B cell (primary cell): ENCODE results near the gene DOLPP1. TPM values are rescaled to one million over a fixed set of nuclear protein-coding genes. Genes with fewer than 3 reads are reported as not detected.
A peak's percentile ranks its signal among the peaks of the same experiment; 100 is the strongest.

Experiments
- ATAC-seq: fragments of 200-7000 bp; cut with Tn5 transposase; one replicate; pipeline ENCODE4 v1.10.0; 2021; ENCODE audit warnings: low read depth, mild to moderate bottlenecking, moderate number of reproducible peaks, moderate library complexity
- CTCF ChIA-PET: fragments of 350-600 bp; sonication (Branson Sonifier 250); formaldehyde crosslinking; loops from one replicate; lab custom pipeline; 2021; ENCODE audit warnings: antibody characterized with exemption, inconsistent platforms; lab: Charles Lee
- POLR2A ChIA-PET: fragments of 350-600 bp; sonication (Branson Sonifier 250); formaldehyde crosslinking; loops from one replicate; lab custom pipeline; 2021; ENCODE audit warnings: antibody characterized with exemption; lab: Charles Lee
- DNase-seq: peaks from one replicate; pipeline ENCODE4 v3.0.0; 2013
- H2AFZ ChIP-seq: 2 replicates; pipeline ENCODE4 v1.6.1; 2012; ENCODE audit warnings: mild to moderate bottlenecking, low read depth, low read length; ENCODE audit not compliant: insufficient read depth, poor library complexity, severe bottlenecking
- H3K27ac ChIP-seq, 2 donors: 1 replicate in 1 of 2; 2 replicates in 1 of 2; pipeline ENCODE4 v1.5.1; 2012 to 2013; ENCODE audit warnings: low read length in 2 of 2, mild to moderate bottlenecking in 2 of 2, moderate library complexity in 1 of 2
- H3K27me3 ChIP-seq, 4 experiments: fragments of 200-600 bp in 1 of 4; sonication (generic) in 1 of 4; replicated peaks in 1 of 4; 1 replicate in 2 of 4; 2 replicates in 2 of 4; pipeline versions ENCODE4 v1.6.1 to v1.7.0; 2013 to 2016; ENCODE audit warnings: low read length in 3 of 4, mild to moderate bottlenecking in 2 of 4, mixed read lengths in 1 of 4, moderate library complexity in 1 of 4; ENCODE audit not compliant: insufficient read depth in 4 of 4, control insufficient read depth in 3 of 4; ENCODE audit errors: control extremely low read depth in 1 of 4
- H3K36me3 ChIP-seq, 2 experiments: replicated peaks in 1 of 2; 1 replicate in 1 of 2; 2 replicates in 1 of 2; pipeline versions ENCODE4 v1.6.1 to v1.7.1; 2013; ENCODE audit warnings: low read length in 1 of 2; ENCODE audit not compliant: insufficient read depth in 2 of 2, control insufficient read depth in 1 of 2; ENCODE audit errors: control extremely low read depth in 1 of 2, extremely low read depth in 1 of 2
- H3K4me1 ChIP-seq, 2 donors: fragments of 200-600 bp in 1 of 2; sonication (generic) in 1 of 2; 1 replicate in 1 of 2; 2 replicates in 1 of 2; pipeline versions ENCODE4 v1.5.1 to v1.6.1; 2013 to 2017; ENCODE audit warnings: low read length in 2 of 2; ENCODE audit not compliant: control insufficient read depth in 2 of 2, insufficient read depth in 2 of 2
- H3K4me2 ChIP-seq: replicated peaks from 2 replicates; pipeline ENCODE3; 2012; ENCODE audit warnings: mild to moderate bottlenecking, low read depth, low read length; ENCODE audit not compliant: poor library complexity, severe bottlenecking
- H3K4me3 ChIP-seq, 5 experiments: fragments of 200-600 bp in 1 of 5; sonication (generic) in 1 of 5; 1 replicate in 3 of 5; 2 replicates in 2 of 5; pipeline versions ENCODE4 v1.5.1 to v1.7.0; 2011 to 2016; ENCODE audit warnings: low read length in 4 of 5, mild to moderate bottlenecking in 4 of 5, low read depth in 2 of 5, control low read depth in 1 of 5, moderate library complexity in 1 of 5; ENCODE audit not compliant: insufficient read depth in 1 of 5; ENCODE audit errors: control extremely low read depth in 1 of 5, extremely low read depth in 1 of 5
- H3K79me2 ChIP-seq: fragments of 200-600 bp; sonication (generic); one replicate; pipeline ENCODE4 v1.6.0; 2016; ENCODE audit warnings: low read length; ENCODE audit not compliant: control insufficient read depth, insufficient read depth
- H3K9ac ChIP-seq: fragments of 200-600 bp; sonication (generic); 2 replicates; pipeline ENCODE4 v1.6.1; 2017; ENCODE audit warnings: mild to moderate bottlenecking, low read length, moderate library complexity
- H3K9me3 ChIP-seq, 3 donors: one replicate each; pipeline versions ENCODE4 v1.6.1 to v1.7.1; 2013; ENCODE audit warnings: low read length in 2 of 3; ENCODE audit not compliant: control insufficient read depth in 2 of 3, insufficient read depth in 1 of 3; ENCODE audit errors: control extremely low read depth in 1 of 3
- H4K20me1 ChIP-seq: 2 replicates; pipeline ENCODE4 v1.6.0; 2012; ENCODE audit warnings: mild to moderate bottlenecking, low read length; ENCODE audit not compliant: insufficient read depth, control insufficient read depth, poor library complexity, severe bottlenecking
- H3K27ac Mint-ChIP-seq: one replicate; pipeline ENCODE4 v1.8.0; 2021; ENCODE audit warnings: mixed read lengths
- H3K27me3 Mint-ChIP-seq: one replicate; pipeline ENCODE4 v1.8.0; 2021; ENCODE audit warnings: mixed read lengths
- H3K4me1 Mint-ChIP-seq: one replicate; pipeline ENCODE4 v1.8.0; 2021; ENCODE audit warnings: mixed read lengths
- H3K4me3 Mint-ChIP-seq: one replicate; pipeline ENCODE4 v1.8.0; 2021; ENCODE audit warnings: mixed read lengths
- H3K9me3 Mint-ChIP-seq: one replicate; pipeline ENCODE4 v1.8.0; 2022; ENCODE audit warnings: mixed read lengths; ENCODE audit not compliant: insufficient read depth
- EZH2 ChIP-seq: IDR thresholded peaks from 2 replicates; pipeline ENCODE4 v1.6.1; 2012; ENCODE audit warnings: borderline replicate concordance, low read depth, mild to moderate bottlenecking, moderate library complexity, low read length; ENCODE audit not compliant: insufficient read depth, poor library complexity, severe bottlenecking
- WGBS: methylation state at CpG from one replicate; pipeline ENCODE4 v1.1.5; 2013; ENCODE audit warnings: missing lambda C conversion rate; ENCODE audit not compliant: insufficient coverage; 5-methylcytosine and 5-hydroxymethylcytosine counted together
- intact Hi-C: fragments of 100-400 bp; cut with micrococcal nuclease; formaldehyde crosslinking; loops from one replicate; pipeline ENCODE4 v1.10.0; 2022
- polyA plus RNA-seq: library from polyadenylated mRNA; depleted of rRNA; stranded (reverse); fragments of >200 nt; gene quantifications from 2 replicates; pipeline ENCODE4 v1.2.3, GENCODE V29; 2012
- total RNA-seq, 2 donors: library from RNA; stranded (reverse); fragments of 120-200 nt in 1 of 2; gene quantifications; 1 replicate in 1 of 2; 2 replicates in 1 of 2; pipeline versions ENCODE4 v1.2.3 to v1.2.4, GENCODE V29; 2013 to 2022
- TF ChIP-seq, protein P1 (sequence below): fragments of 200-600 bp; IDR thresholded peaks from one replicate; pipeline ENCODE4 v1.8.0; 2022; ENCODE audit warnings: antibody characterized with exemption, mild to moderate bottlenecking

DOLPP1 gene
- total and polyA plus RNA-seq, 2 donors (not counting 1 experiment from before 2014, with no cell fraction given): 4.7 to 8.6 TPM

DNA sequence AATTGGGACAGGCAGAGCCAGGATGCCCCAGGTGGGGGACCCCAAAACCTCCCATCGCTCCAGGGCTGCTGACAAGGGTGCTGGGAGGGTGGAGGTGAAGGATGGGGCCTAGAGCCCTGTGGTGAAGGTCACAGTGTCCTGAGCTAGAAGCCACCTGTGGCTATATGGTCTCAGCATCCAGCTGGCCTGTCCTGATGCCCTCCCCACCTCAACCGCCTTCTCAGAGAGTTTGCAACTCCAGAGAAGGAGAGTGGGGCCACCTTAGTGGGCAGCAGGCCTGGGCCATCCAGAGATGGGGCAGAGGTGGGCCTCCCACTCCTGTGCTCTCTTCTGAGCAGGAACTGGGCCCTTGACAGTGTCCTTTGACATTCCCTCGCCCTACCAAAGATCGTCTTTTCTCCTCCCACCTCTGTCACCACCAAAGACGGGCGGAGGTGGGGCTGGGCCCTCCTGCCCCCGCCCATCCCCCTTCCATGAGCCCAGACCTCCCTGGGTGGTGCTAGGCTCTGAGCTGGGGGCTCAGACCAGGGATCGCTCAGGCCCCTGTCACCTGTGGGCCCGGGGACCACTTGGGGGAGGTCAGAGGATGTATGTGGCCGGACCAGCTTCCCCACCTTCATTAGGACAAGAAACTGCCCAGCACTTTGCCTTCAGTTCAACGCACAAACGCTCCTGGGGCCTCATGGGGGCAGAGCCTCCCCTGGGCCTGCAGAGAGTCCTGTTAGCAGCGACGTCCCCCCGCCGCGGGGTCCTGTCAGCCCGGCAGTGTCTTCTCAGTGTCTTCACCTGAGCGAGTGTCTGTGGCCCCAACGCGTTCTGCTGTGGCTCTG, 10.0 kb upstream of the DOLPP1 start:
- Mint-ChIP-seq H3K27me3 (no peaks in the 10 kb centered on the region), H3K4me1 (peaks cover 25% of the 10 kb centered on the region), H3K9me3 (no peaks in the 10 kb centered on the region), H3K4me3 (no peak overlapping the region), H3K27ac (no peak overlapping the region)
- CTCF ChIA-PET: no interaction called here
- Histone ChIP-seq H3K36me3 (peaks cover 0 to 5% of the 10 kb centered on the region in 2 experiments), H3K4me3 (no peak overlapping the region), H3K9me3 (no peaks in the 10 kb centered on the region), H3K79me2 (no peaks in the 10 kb centered on the region), H3K27ac (peak overlapping the region in 1 of 2 donors; percentile 12), H3K27me3 (no peaks in the 10 kb centered on the region), H3K4me2 (peak overlapping the region; percentile 76), H3K4me1 (peaks cover 25 to 37% of the 10 kb centered on the region in 2 donors), H2AFZ (no peak overlapping the region), H4K20me1 (no peaks in the 10 kb centered on the region), H3K9ac (no peak overlapping the region)
- DNase-seq (no peak), ATAC-seq (no peak)
- POLR2A ChIA-PET: interaction anchor here (2.3 kb wide), 1 partner anchor 10 kb away, joined by 15 read pairs; the partner anchor contains the start of gene DOLPP1
- 79% methylated on average over 15 of the region's 21 CpGs for WGBS
- no peak for TF ChIP-seq EZH2
- TF ChIP-seq, protein P1, sequence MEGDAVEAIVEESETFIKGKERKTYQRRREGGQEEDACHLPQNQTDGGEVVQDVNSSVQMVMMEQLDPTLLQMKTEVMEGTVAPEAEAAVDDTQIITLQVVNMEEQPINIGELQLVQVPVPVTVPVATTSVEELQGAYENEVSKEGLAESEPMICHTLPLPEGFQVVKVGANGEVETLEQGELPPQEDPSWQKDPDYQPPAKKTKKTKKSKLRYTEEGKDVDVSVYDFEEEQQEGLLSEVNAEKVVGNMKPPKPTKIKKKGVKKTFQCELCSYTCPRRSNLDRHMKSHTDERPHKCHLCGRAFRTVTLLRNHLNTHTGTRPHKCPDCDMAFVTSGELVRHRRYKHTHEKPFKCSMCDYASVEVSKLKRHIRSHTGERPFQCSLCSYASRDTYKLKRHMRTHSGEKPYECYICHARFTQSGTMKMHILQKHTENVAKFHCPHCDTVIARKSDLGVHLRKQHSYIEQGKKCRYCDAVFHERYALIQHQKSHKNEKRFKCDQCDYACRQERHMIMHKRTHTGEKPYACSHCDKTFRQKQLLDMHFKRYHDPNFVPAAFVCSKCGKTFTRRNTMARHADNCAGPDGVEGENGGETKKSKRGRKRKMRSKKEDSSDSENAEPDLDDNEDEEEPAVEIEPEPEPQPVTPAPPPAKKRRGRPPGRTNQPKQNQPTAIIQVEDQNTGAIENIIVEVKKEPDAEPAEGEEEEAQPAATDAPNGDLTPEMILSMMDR: no peak
- intact Hi-C loops: no loop called here

DNA sequence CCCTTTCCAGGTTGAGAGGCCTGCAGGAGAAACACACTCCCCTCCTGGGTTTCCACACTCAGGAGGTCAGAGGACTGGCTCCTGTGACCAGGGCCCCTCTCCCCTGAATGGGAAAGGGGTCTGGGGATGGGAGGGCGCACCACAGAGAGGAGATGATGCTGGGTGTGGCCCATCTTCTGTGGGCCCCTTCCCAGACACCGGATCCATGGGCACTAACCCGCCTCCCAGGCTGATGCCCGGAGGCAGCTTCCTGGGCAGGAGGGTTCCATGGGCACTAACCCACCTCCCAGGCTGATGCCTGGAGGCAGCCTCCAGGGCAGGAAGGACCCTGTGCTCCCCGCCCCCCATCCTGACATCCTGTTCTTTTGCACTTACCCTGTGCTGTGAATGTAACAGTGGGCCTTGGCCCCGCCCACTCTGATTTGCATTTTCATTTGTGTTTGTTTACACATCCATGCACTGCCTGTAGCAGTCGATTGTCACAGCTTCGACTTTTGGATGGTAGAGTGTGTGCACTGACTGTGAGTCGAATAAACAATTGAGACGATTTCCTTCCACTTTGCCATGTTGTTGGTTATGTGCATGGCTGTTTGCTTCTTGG, 9.3 kb upstream of the DOLPP1 start:
- H3K4me2 ChIP-seq: no peak overlapping the region
- CTCF ChIA-PET: no interaction called here
- no peak for TF ChIP-seq EZH2
- TF ChIP-seq, protein P1: no peak
- Mint-ChIP-seq H3K4me3 (no peak overlapping the region), H3K27ac (peak overlapping the region; percentile 75), H3K9me3 (no peaks in the 10 kb centered on the region), H3K27me3 (no peaks in the 10 kb centered on the region), H3K4me1 (peaks cover 25% of the 10 kb centered on the region)
- POLR2A ChIA-PET: no interaction called here
- H4K20me1 ChIP-seq: no peaks in the 10 kb centered on the region
- DNase-seq (no peak), ATAC-seq (no peak)
- no peaks in the 10 kb centered on the region for H3K27me3 ChIP-seq
- H3K79me2 ChIP-seq: no peaks in the 10 kb centered on the region
- no peaks in the 10 kb centered on the region for H3K9me3 ChIP-seq
- H3K4me1 ChIP-seq: peaks cover 25 to 37% of the 10 kb centered on the region in 2 donors
- H3K4me3 ChIP-seq: no peak overlapping the region
- H3K9ac ChIP-seq: no peak overlapping the region
- peaks cover 0 to 3% of the 10 kb centered on the region in 2 experiments for H3K36me3 ChIP-seq
- WGBS: 59% methylated on average over 8 of the region's 10 CpGs
- intact Hi-C loops: no loop called here
- H3K27ac ChIP-seq: peak overlapping the region in 1 of 2 donors; percentile 6
- H2AFZ ChIP-seq: no peak overlapping the region
